Stimulated activated CD8-positive, alpha-beta memory T cell treated with anti-CD3 and anti-CD28 coated beads, Interleukin-12 subunit alpha, Interleukin-12 subunit beta, amount 100 ng/mL, for 24 hours (primary cell): ENCODE measurements around the gene L2HGDH.

Source experiments
- DNase-seq: peaks from one replicate; pipeline ENCODE4 v3.0.0-alpha.2; 2020; ENCODE audit errors: extremely low read depth

L2HGDH gene

GRCh38 chr14:50288146-50288545, 23.9 kb downstream of the L2HGDH start:
- DNase-seq, result no peak

- DNase-seq, result no peak
Observed at GRCh38 chr14:50285861-50286260, 26.2 kb downstream of the L2HGDH start.

- DNase-seq, result no peak
Observed at GRCh38 chr14:50272498-50272897, 39.5 kb downstream of the L2HGDH start.

GRCh38 chr14:50270932-50271331, 41.1 kb downstream of the L2HGDH start:
- DNase-seq, result no peak

GRCh38 chr14:50265029-50265428, 47.0 kb downstream of the L2HGDH start:
- no peak for DNase-seq

GRCh38 chr14:50263321-50263720, 48.7 kb downstream of the L2HGDH start:
- no peak for DNase-seq

- no peak for DNase-seq
Observed at GRCh38 chr14:50262865-50263264, 49.2 kb downstream of the L2HGDH start.

GRCh38 chr14:50260511-50260910, 51.5 kb downstream of the L2HGDH start:
- no peak for DNase-seq

- DNase-seq, result no peak
Observed at GRCh38 chr14:50260072-50260471, 52.0 kb downstream of the L2HGDH start.

- no peak for DNase-seq
Observed at GRCh38 chr14:50257732-50258131, 54.3 kb downstream of the L2HGDH start.

- DNase-seq, result no peak
Observed at GRCh38 chr14:50254248-50254647, 57.8 kb downstream of the L2HGDH start.

GRCh38 chr14:50249136-50249775, 62.8 kb downstream of the L2HGDH start:
- DNase-seq, result no peak

- no peak for DNase-seq
Observed at GRCh38 chr14:50247245-50247644, 64.8 kb downstream of the L2HGDH start.

GRCh38 chr14:50242566-50243310, 69.3 kb downstream of the L2HGDH start:
- DNase-seq, result no peak

GRCh38 chr14:50242096-50242495, 69.9 kb downstream of the L2HGDH start:
- no peak for DNase-seq

- DNase-seq, result no peak
Observed at GRCh38 chr14:50237427-50237826, 74.6 kb downstream of the L2HGDH start.

GRCh38 chr14:50233951-50234250, 78.1 kb downstream of the L2HGDH start:
- no peak for DNase-seq

- no peak for DNase-seq
Observed at GRCh38 chr14:50233166-50233950, 78.7 kb downstream of the L2HGDH start.

GRCh38 chr14:50232276-50232642, 79.8 kb downstream of the L2HGDH start:
- no peak for DNase-seq

GRCh38 chr14:50231475-50232275, 80.4 kb downstream of the L2HGDH start, which contains the start of gene SOS2:
TSS of gene SOS2 (minus strand) at chr14:50231578. CDS start at chr14:50231283, 295 bp downstream.
- peak; percentile 44 for DNase-seq

GRCh38 chr14:50230701-50231474, 81.1 kb downstream of the L2HGDH start:
- DNase-seq, result no peak
